ENCODE data around the gene HOXC12. TPM values are rescaled to one million over a fixed set of nuclear protein-coding genes. Genes with fewer than 3 reads are reported as not detected.
A peak's percentile ranks its signal among the peaks of the same experiment; 100 is the strongest.

The HOXC12 gene
- total and polyA plus RNA-seq, 2 donors (not counting 1 experiment from before 2014, with no cell fraction given) = not detected

DNA sequence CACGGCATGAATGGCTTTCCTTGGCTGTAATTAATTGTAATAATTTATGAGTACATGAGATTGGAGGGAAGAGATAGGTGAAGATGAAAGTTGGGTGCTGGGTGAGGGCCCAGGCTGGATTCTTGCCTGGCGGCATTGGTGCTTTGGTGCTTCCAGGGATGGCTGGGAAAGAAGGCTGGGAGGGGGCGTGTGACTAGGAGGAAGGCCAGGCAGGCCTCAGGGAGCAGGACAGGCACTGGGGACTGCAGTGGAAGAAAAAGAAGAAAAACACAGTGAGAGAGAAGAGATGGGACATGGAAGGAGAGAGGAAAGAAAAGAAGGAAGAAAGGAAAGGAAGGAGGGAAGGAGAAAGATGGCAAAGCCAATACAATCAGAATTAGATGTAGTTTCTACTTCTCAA, 48.9 kb downstream of the HOXC12 start:
- ATAC-seq (ENCODE audit: low read depth) = no peak
- H3K4me1 ChIP-seq (ENCODE audit: control insufficient read depth in 2 of 2, insufficient read depth in 2 of 2, low read length in 2 of 2) = peaks cover 25 to 55% of the 10 kb centered on the region in 2 donors
- TF ChIP-seq CTCF (IDR thresholded peaks at IDR 0.05) = no peak
- TF ChIP-seq EZH2 (IDR thresholded peaks at IDR 0.05; ENCODE audit: borderline replicate concordance, insufficient read depth, low read depth, low read length, poor library complexity, severe bottlenecking) = no peak
- Mint-ChIP-seq H3K9me3 (ENCODE audit: insufficient read depth) (no peaks in the 10 kb centered on the region), H3K27ac (peak overlapping the region; percentile 17), H3K4me1 (peaks cover 17% of the 10 kb centered on the region), H3K4me3 (no peak overlapping the region), H3K27me3 (peaks cover 75% of the 10 kb centered on the region)
- H3K36me3 ChIP-seq (replicated peaks in 1 of 2; ENCODE audit: control extremely low read depth in 1 of 2, control insufficient read depth in 1 of 2, extremely low read depth in 1 of 2, insufficient read depth in 2 of 2, low read length in 1 of 2) = no peaks in the 10 kb centered on the region
- no peak overlapping the region for H3K27ac ChIP-seq (ENCODE audit: low read length in 2 of 2)
- intact Hi-C loops (cut with micrococcal nuclease) = loop anchor here (10.0 kb wide), 1 partner anchor 361 kb away; the partner anchor contains the start of gene GPR84
- H3K9ac ChIP-seq (ENCODE audit: low read length) = no peak overlapping the region
- H3K9me3 ChIP-seq (ENCODE audit: control extremely low read depth in 1 of 3, control insufficient read depth in 2 of 3, insufficient read depth in 1 of 3, low read length in 2 of 3) = peaks cover 0 to 54% (median 0%) of the 10 kb centered on the region in 3 donors
- H2AFZ ChIP-seq (ENCODE audit: insufficient read depth, low read depth, low read length, poor library complexity, severe bottlenecking) = no peak overlapping the region
- H3K4me3 ChIP-seq (ENCODE audit: control extremely low read depth in 1 of 5, extremely low read depth in 1 of 5, insufficient read depth in 1 of 5, low read depth in 2 of 5, low read length in 4 of 5) = no peak overlapping the region
- no peak for DNase-seq
- 32% methylated on average over 2 of the region's 3 CpGs for WGBS (ENCODE audit: insufficient coverage)
- H3K79me2 ChIP-seq (ENCODE audit: control insufficient read depth, insufficient read depth, low read length) = no peaks in the 10 kb centered on the region
- H3K27me3 ChIP-seq (replicated peaks in 1 of 4; ENCODE audit: control extremely low read depth in 1 of 4, control insufficient read depth in 3 of 4, insufficient read depth in 4 of 4, low read length in 3 of 4) = peaks cover 0 to 98% (median 83%) of the 10 kb centered on the region in 4 experiments
- H3K4me2 ChIP-seq (replicated peaks; ENCODE audit: low read depth, low read length, poor library complexity, severe bottlenecking) = no peak overlapping the region
- ChIA-PET POLR2A (no interaction called here), CTCF (interaction anchor here (0.6 to 6.4 kb wide), 8 partner anchors 14 to 294 kb away, joined by 3 to 159 read pairs (median 7); partner anchors contain the start of gene HOXC5)
- no peaks in the 10 kb centered on the region for H4K20me1 ChIP-seq (ENCODE audit: control insufficient read depth, insufficient read depth, low read length, poor library complexity, severe bottlenecking)

DNA sequence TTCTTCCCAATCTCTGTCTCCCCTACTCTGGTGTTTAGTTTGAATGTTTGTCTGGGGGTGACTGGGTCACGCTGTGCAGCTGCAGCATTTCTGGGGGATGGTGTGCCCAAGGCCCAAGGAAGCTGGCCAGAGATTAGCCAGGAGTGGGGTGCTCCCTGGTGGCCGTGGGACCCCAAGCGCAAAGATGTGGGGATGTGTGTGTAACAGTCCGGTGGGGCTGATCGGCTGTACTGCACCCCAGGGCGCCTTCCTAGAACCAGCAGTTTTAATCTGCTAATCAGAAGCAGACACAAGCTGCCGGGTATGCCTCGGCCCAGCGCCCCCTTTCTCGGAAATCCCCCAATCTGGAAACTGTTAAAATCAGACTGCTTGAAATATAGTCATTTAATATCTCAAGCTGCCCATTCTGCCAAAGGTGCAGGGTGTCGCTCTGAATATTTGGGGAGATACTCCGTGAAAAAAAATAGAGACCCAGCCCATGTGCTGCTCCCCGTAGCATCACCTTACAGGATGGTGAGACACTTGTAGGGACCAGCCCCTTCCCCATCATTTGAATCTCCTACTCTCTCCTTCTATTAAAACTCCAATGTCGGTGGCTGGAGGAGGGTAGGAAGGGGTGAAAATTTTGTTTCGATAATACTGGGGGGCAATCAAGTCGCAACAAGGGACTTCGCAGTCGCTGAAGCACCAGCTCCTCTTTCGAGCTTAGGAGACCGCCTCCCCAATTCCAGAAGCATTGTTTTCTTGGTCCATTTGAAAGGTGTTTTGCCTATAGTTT, 49.5 kb downstream of the HOXC12 start:
- ATAC-seq (ENCODE audit: low read depth) = no peak
- H3K9me3 Mint-ChIP-seq (ENCODE audit: insufficient read depth) = no peaks in the 10 kb centered on the region
- Histone ChIP-seq H3K4me2 (replicated peaks; ENCODE audit: low read depth, low read length, poor library complexity, severe bottlenecking) (no peak overlapping the region), H3K9ac (ENCODE audit: low read length) (no peak overlapping the region), H3K36me3 (replicated peaks in 1 of 2; ENCODE audit: control extremely low read depth in 1 of 2, control insufficient read depth in 1 of 2, extremely low read depth in 1 of 2, insufficient read depth in 2 of 2, low read length in 1 of 2) (no peaks in the 10 kb centered on the region), H2AFZ (ENCODE audit: insufficient read depth, low read depth, low read length, poor library complexity, severe bottlenecking) (no peak overlapping the region), H4K20me1 (ENCODE audit: control insufficient read depth, insufficient read depth, low read length, poor library complexity, severe bottlenecking) (no peaks in the 10 kb centered on the region), H3K4me1 (ENCODE audit: control insufficient read depth in 2 of 2, insufficient read depth in 2 of 2, low read length in 2 of 2) (peaks cover 28 to 57% of the 10 kb centered on the region in 2 donors), H3K9me3 (ENCODE audit: control extremely low read depth in 1 of 3, control insufficient read depth in 2 of 3, insufficient read depth in 1 of 3, low read length in 2 of 3) (peaks cover 0 to 52% (median 0%) of the 10 kb centered on the region in 3 donors), H3K27ac (ENCODE audit: low read length in 2 of 2) (no peak overlapping the region), H3K4me3 (ENCODE audit: control extremely low read depth in 1 of 5, extremely low read depth in 1 of 5, insufficient read depth in 1 of 5, low read depth in 2 of 5, low read length in 4 of 5) (no peak overlapping the region), H3K79me2 (ENCODE audit: control insufficient read depth, insufficient read depth, low read length) (no peaks in the 10 kb centered on the region), H3K27me3 (replicated peaks in 1 of 4; ENCODE audit: control extremely low read depth in 1 of 4, control insufficient read depth in 3 of 4, insufficient read depth in 4 of 4, low read length in 3 of 4) (peaks cover 0 to 95% (median 79%) of the 10 kb centered on the region in 4 experiments)
- no peak overlapping the region for H3K4me3 Mint-ChIP-seq
- TF ChIP-seq CTCF (IDR thresholded peaks at IDR 0.05) (no peak), EZH2 (IDR thresholded peaks at IDR 0.05; ENCODE audit: borderline replicate concordance, insufficient read depth, low read depth, low read length, poor library complexity, severe bottlenecking) (no peak)
- POLR2A ChIA-PET = interaction anchor here (0.6 kb wide), 1 partner anchor 50 kb away, joined by 6 read pairs; no protein-coding TSS in a partner anchor
- DNase-seq = no peak
- H3K27ac Mint-ChIP-seq = no peak overlapping the region
- peaks cover 20% of the 10 kb centered on the region for H3K4me1 Mint-ChIP-seq
- H3K27me3 Mint-ChIP-seq = peaks cover 71% of the 10 kb centered on the region
- WGBS (ENCODE audit: insufficient coverage) = 24% methylated on average over 10 of the region's 20 CpGs
- CTCF ChIA-PET = interaction anchor here (0.6 to 6.4 kb wide), 12 partner anchors 13 to 293 kb away, joined by 3 to 159 read pairs (median 4); partner anchors contain the start of gene HOXC5
- intact Hi-C loops (cut with micrococcal nuclease) = loop anchor here (10.0 kb wide), 1 partner anchor 361 kb away; the partner anchor contains the start of gene GPR84
